Testis (tissue), 2 donors: Measurements from ENCODE around the gene RNF114.

Source experiments
- POLR2A ChIP-seq: fragments of 450-650 bp; IDR thresholded peaks from one replicate; pipeline ENCODE4 v1.6.1; 2017; ENCODE audit warnings: antibody characterized with exemption, mild to moderate bottlenecking, moderate library complexity
- TF ChIP-seq, protein P1 (sequence below), 3 experiments: fragments of 450-650 bp in 2 of 3; fragments of 200-600 bp in 1 of 3; sonication (generic) in 1 of 3; IDR thresholded peaks; one replicate each; pipeline ENCODE4 v1.5.1; 2016 to 2019; ENCODE audit warnings: antibody characterized with exemption in 3 of 3, mild to moderate bottlenecking in 2 of 3, moderate library complexity in 1 of 3

DNA sequence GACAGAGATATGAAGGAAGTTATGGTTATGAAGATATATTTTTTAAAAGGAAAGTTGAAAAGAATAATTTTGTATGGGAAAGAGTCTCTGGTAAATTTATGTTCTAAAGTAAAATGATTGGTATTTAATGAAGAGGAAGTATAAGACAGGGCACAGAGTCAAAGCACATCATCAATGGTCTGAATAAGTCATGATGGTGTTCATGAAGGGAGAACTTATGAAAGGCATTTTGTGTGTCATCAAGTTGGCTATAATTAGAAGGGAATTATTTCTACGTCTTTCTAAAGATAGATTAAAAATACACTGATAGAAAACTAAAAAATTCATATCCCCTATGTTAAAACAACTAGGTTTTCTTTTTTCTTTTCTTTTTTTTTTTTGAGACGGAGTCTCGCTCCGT, 25.2 kb downstream of the RNF114 start:
- TF ChIP-seq, protein P1, sequence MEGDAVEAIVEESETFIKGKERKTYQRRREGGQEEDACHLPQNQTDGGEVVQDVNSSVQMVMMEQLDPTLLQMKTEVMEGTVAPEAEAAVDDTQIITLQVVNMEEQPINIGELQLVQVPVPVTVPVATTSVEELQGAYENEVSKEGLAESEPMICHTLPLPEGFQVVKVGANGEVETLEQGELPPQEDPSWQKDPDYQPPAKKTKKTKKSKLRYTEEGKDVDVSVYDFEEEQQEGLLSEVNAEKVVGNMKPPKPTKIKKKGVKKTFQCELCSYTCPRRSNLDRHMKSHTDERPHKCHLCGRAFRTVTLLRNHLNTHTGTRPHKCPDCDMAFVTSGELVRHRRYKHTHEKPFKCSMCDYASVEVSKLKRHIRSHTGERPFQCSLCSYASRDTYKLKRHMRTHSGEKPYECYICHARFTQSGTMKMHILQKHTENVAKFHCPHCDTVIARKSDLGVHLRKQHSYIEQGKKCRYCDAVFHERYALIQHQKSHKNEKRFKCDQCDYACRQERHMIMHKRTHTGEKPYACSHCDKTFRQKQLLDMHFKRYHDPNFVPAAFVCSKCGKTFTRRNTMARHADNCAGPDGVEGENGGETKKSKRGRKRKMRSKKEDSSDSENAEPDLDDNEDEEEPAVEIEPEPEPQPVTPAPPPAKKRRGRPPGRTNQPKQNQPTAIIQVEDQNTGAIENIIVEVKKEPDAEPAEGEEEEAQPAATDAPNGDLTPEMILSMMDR (IDR thresholded peaks at IDR 0.05): no peak
- no peak for TF ChIP-seq POLR2A
